HepG2 (cell line): Measurements from ENCODE around the gene SLC35B4. TPM values are rescaled to one million over a fixed set of nuclear protein-coding genes. Genes with fewer than 3 reads are reported as not detected.

Experiments
- ATAC-seq: fragments of 200-7000 bp; cut with Tn5 transposase; 3 replicates; pipeline ENCODE4 v1.9.1; 2020; ENCODE audit warnings: mild to moderate bottlenecking, moderate library complexity
- BruUV-seq: library from RNA; stranded (reverse); fragments of 400-500 nt; replicated peaks from 2 replicates; lab custom pipeline; 2021; lab: Mats Ljungman, UMichigan
- CTCF ChIA-PET: fragments of 300-600 bp; formaldehyde crosslinking; extraction: SDS; loops from one replicate; lab custom pipeline; 2021; ENCODE audit warnings: low total read pairs, inconsistent platforms, low intra/inter-chr PET ratio; lab: Yijun Ruan, JAX
- POLR2A ChIA-PET: fragments of 350-600 bp; sonication (Branson Sonifier 250); formaldehyde crosslinking; loops from one replicate; lab custom pipeline; 2020; ENCODE audit warnings: antibody characterized with exemption, inconsistent platforms; lab: Yijun Ruan, JAX
- DNase-seq: peaks from one replicate; pipeline ENCODE4 v3.0.0-alpha.2; 2015; ENCODE audit warnings: low spot score
- FAIRE-seq: peaks from 3 replicates; lab custom pipeline; 2011; peaks lifted over from hg19 to GRCh38; lab: Jason Lieb, UNC
- H2AFZ ChIP-seq: one replicate; pipeline ENCODE4 v1.6.1; 2011; ENCODE audit warnings: low read length, inconsistent platforms
- H3K27ac ChIP-seq: fragments of 300-600 bp; 3 replicates; pipeline ENCODE4 v1.8.0; 2011; ENCODE audit warnings: mixed run types, mild to moderate bottlenecking, mixed read lengths, low read length, inconsistent platforms; ENCODE audit not compliant: insufficient read depth; ENCODE audit errors: extremely low read length
- H3K27me3 ChIP-seq, 2 experiments: fragments of 200-600 bp in 1 of 2; 2 replicates in 1 of 2; 3 replicates in 1 of 2; pipeline versions ENCODE4 v1.6.0 to v1.8.0; 2011; ENCODE audit warnings: low read length in 2 of 2, mild to moderate bottlenecking in 2 of 2, moderate library complexity in 2 of 2, inconsistent platforms in 1 of 2; ENCODE audit not compliant: insufficient read depth in 2 of 2, control insufficient read depth in 1 of 2
- H3K36me3 ChIP-seq, 2 experiments: fragments of 200-600 bp in 1 of 2; replicated peaks in 1 of 2; 2 replicates in 1 of 2; 3 replicates in 1 of 2; pipeline versions ENCODE4 v1.5.1 to v1.8.0; 2011; ENCODE audit warnings: low read length in 2 of 2, inconsistent platforms in 1 of 2; ENCODE audit not compliant: insufficient read depth in 2 of 2, control insufficient read depth in 1 of 2
- H3K4me1 ChIP-seq: 2 replicates; pipeline ENCODE4 v1.5.1; 2012; ENCODE audit warnings: low read length, inconsistent platforms; ENCODE audit not compliant: insufficient read depth
- H3K4me2 ChIP-seq: 2 replicates; pipeline ENCODE4 v1.6.0; 2011; ENCODE audit warnings: low read depth, low read length, inconsistent platforms
- H3K4me3 ChIP-seq, 3 experiments: fragments of 200-600 bp in 1 of 3; sonication (generic), shearing (Covaris generic) in 1 of 3; replicated peaks in 1 of 3; 2 replicates each; pipeline ENCODE4 v1.5.1; 2011 to 2016; ENCODE audit warnings: low read length in 3 of 3, inconsistent platforms in 2 of 3, low read depth in 2 of 3, mild to moderate bottlenecking in 2 of 3, control low read depth in 1 of 3, mixed read lengths in 1 of 3; ENCODE audit not compliant: insufficient read depth in 1 of 3
- H3K79me2 ChIP-seq: one replicate; pipeline ENCODE4 v1.6.1; 2011; ENCODE audit warnings: low read length, inconsistent platforms; ENCODE audit not compliant: insufficient read depth
- H3K9ac ChIP-seq: 2 replicates; pipeline ENCODE4 v1.6.0; 2011; ENCODE audit warnings: mild to moderate bottlenecking, low read depth, low read length, inconsistent platforms; ENCODE audit not compliant: insufficient read depth
- H3K9me3 ChIP-seq: 2 replicates; pipeline ENCODE4 v1.5.1; 2012; ENCODE audit warnings: mild to moderate bottlenecking, low read length
- H4K20me1 ChIP-seq: 2 replicates; pipeline ENCODE4 v1.6.0; 2011; ENCODE audit warnings: inconsistent platforms, mild to moderate bottlenecking, low read length, moderate library complexity; ENCODE audit not compliant: insufficient read depth
- ARID2 ChIP-seq: sonication (generic); formaldehyde crosslinking; IDR thresholded peaks from 2 replicates; pipeline ENCODE4 v1.8.1; 2022; ENCODE audit warnings: mild to moderate bottlenecking, missing genetic modification reagents, borderline replicate concordance
- CBX1 ChIP-seq: IDR thresholded peaks from one replicate; pipeline ENCODE4 v1.6.1; 2016; ENCODE audit warnings: antibody characterized with exemption, low read depth
- FOXO4 ChIP-seq: sonication (generic); formaldehyde crosslinking; conservative IDR thresholded peaks from 2 replicates; pipeline ENCODE4 v1.8.1; 2023; ENCODE audit warnings: missing genetic modification reagents
- HOXD1 ChIP-seq: sonication (generic); formaldehyde crosslinking; IDR thresholded peaks from 2 replicates; pipeline ENCODE4 v1.5.0; 2020; ENCODE audit warnings: missing genetic modification reagents
- LBX2 ChIP-seq: sonication (generic); formaldehyde crosslinking; IDR thresholded peaks from 2 replicates; pipeline ENCODE4 v1.5.0; 2020; ENCODE audit warnings: missing genetic modification reagents, mild to moderate bottlenecking, borderline replicate concordance
- MBNL3 ChIP-seq: fragments of 250-450 bp; sonication (Bioruptor Pico); conservative IDR thresholded peaks from 2 replicates; pipeline ENCODE4 v1.8.0; 2022; ENCODE audit warnings: mild to moderate bottlenecking, inconsistent platforms
- NFKB2 ChIP-seq: sonication (generic); formaldehyde crosslinking; IDR thresholded peaks from 2 replicates; pipeline ENCODE4 v1.4.0; 2020; ENCODE audit warnings: missing genetic modification reagents, borderline replicate concordance
- PBX3 ChIP-seq: sonication (generic); formaldehyde crosslinking; IDR thresholded peaks from 2 replicates; pipeline ENCODE4 v1.8.1; 2023; ENCODE audit warnings: missing genetic modification reagents, inconsistent platforms, borderline replicate concordance
- SNRNP70 ChIP-seq: fragments of 200-400 bp; formaldehyde crosslinking; IDR thresholded peaks from 2 replicates; pipeline ENCODE4 v1.6.1; 2017; ENCODE audit warnings: mild to moderate bottlenecking, low read depth, low read length, moderate library complexity
- TCF7L2 ChIP-seq: IDR thresholded peaks from 2 replicates; pipeline ENCODE4 v1.6.1; 2011; ENCODE audit warnings: mild to moderate bottlenecking, low read depth, low read length, moderate library complexity
- THRA ChIP-seq: sonication (generic); formaldehyde crosslinking; IDR thresholded peaks from 2 replicates; pipeline ENCODE4 v1.4.0; 2020; ENCODE audit warnings: missing genetic modification reagents, borderline replicate concordance
- ZFP36 ChIP-seq: fragments of 150-350 bp; IDR thresholded peaks from 2 replicates; pipeline ENCODE4 v1.6.1; 2018; ENCODE audit warnings: borderline replicate concordance, low read length, low read depth; ENCODE audit not compliant: partially characterized antibody
- ZNF296 ChIP-seq: sonication (generic); formaldehyde crosslinking; conservative IDR thresholded peaks from 2 replicates; pipeline ENCODE4 v1.5.0; 2020; ENCODE audit warnings: mild to moderate bottlenecking, missing genetic modification reagents
- ZNF329 ChIP-seq: sonication (generic); formaldehyde crosslinking; IDR thresholded peaks from 2 replicates; pipeline ENCODE4 v1.9.0; 2021; ENCODE audit warnings: low read depth, mild to moderate bottlenecking, missing genetic modification reagents
- ZNF350 ChIP-seq: sonication (generic); formaldehyde crosslinking; IDR thresholded peaks from 2 replicates; pipeline ENCODE4 v1.4.0; 2020; ENCODE audit warnings: mild to moderate bottlenecking, low read depth, missing genetic modification reagents, borderline replicate concordance
- WGBS: methylation state at CpG from one replicate; pipeline ENCODE4 v1.1.6; 2017; ENCODE audit warnings: low lambda C conversion rate; 5-methylcytosine and 5-hydroxymethylcytosine counted together
- in situ Hi-C: cut with HindIII; loops from 2 replicates; pipeline ENCODE4 v1.10.0; 2017; ENCODE audit warnings: low pct_unique_long_range_greater_than_20kb; ENCODE audit not compliant: extremely low pct_ligation_motif_present
- intact Hi-C: fragments of 100-400 bp; cut with micrococcal nuclease; formaldehyde crosslinking; loops from one replicate; pipeline ENCODE4 v1.10.0; 2022; ENCODE audit not compliant: unreplicated experiment
- polyA plus RNA-seq, 8 experiments: library from polyadenylated mRNA; depleted of rRNA in 3 of 8; stranded (reverse) in 7 of 8; unstranded in 1 of 8; fragments of >200 nt; fragmentation: Illumina TruSeq in 4 of 8; extraction: Trizol in 4 of 8; gene quantifications; 2 replicates each; pipeline versions ENCODE4 v1.2.1 to v1.2.3, GENCODE V29; 2011 to 2016; ENCODE audit warnings: low read depth in 4 of 8, missing spikeins in 1 of 8, mixed read lengths in 1 of 8; ENCODE audit not compliant: insufficient read depth in 1 of 8
- total RNA-seq, 5 experiments: library from RNA; depleted of rRNA; stranded (reverse); fragments of >200 nt; fragmentation: Illumina TruSeq; extraction: Trizol; gene quantifications; 2 replicates each; pipeline ENCODE4 v1.2.3, GENCODE V29; 2016; ENCODE audit warnings: low read depth in 1 of 5

SLC35B4 gene
- total and polyA plus RNA-seq, 2 of the 13 experiments (the other 11 are each of a cell fraction or from before 2014, with no cell fraction given): 17.1 to 17.8 TPM

GRCh38 chr7:134332892-134333291 is 16.2 kb upstream of the SLC35B4 start:
- BruUV-seq: no TSS peak
- in situ Hi-C loops: no loop called here

GRCh38 chr7:134331393-134331792 is 14.7 kb upstream of the SLC35B4 start:
- Histone ChIP-seq H3K4me3 (no peak overlapping the region), H3K27ac (no peak overlapping the region), H3K9ac (no peak overlapping the region), H4K20me1 (no peaks in the 10 kb centered on the region; the same call in 1 of the 2 replicates), H3K4me2 (no peak overlapping the region; the same call in 1 of the 2 replicates), H3K4me1 (peaks cover 22% of the 10 kb centered on the region), H2AFZ (no peak overlapping the region), H3K27me3 (no peaks in the 10 kb centered on the region), H3K36me3 (no peaks in the 10 kb centered on the region), H3K9me3 (no peaks in the 10 kb centered on the region), H3K79me2 (no peaks in the 10 kb centered on the region)
- DNase-seq: no peak
- WGBS: 84% methylated on average over 7 of the region's 7 CpGs
- intact Hi-C loops: no loop called here
- peak; percentile 38; the same call in 2 of the 3 replicates for ATAC-seq
- no TSS peak for BruUV-seq
- in situ Hi-C loops: no loop called here
- FAIRE-seq: no peak
- ChIA-PET POLR2A (interaction anchor here (2.0 kb wide), 1 partner anchor 14 kb away, joined by 9 read pairs; the partner anchor contains the start of gene SLC35B4), CTCF (no interaction called here)
- TF ChIP-seq ZFP36: no peak
- TF ChIP-seq HOXD1 (CRISPR knock-in tag): no peak
- no peak for TF ChIP-seq ARID2 (CRISPR knock-in tag)
- no peak for TF ChIP-seq LBX2
- TF ChIP-seq ZNF350 (CRISPR knock-in tag): no peak
- TF ChIP-seq PBX3 (CRISPR knock-in tag): no peak
- TF ChIP-seq CBX1: no peak
- TF ChIP-seq FOXO4 (CRISPR knock-in tag): no peak
- TF ChIP-seq SNRNP70: no peak

More at GRCh38 chr7:134332892-134333291, 16.2 kb upstream of the SLC35B4 start:
- FAIRE-seq: no peak
- ChIA-PET CTCF (no interaction called here), POLR2A (interaction anchor here (1.2 kb wide), 1 partner anchor 16 kb away, joined by 3 read pairs; the partner anchor contains the start of gene SLC35B4)
- intact Hi-C loops: no loop called here
- DNase-seq: no peak
- no peak for ATAC-seq
- H3K79me2 ChIP-seq: no peaks in the 10 kb centered on the region
- H3K4me2 ChIP-seq: no peak overlapping the region
- TF ChIP-seq THRA (CRISPR knock-in tag): no peak
- TF ChIP-seq ZNF329: no peak
- no peak for TF ChIP-seq MBNL3
- TF ChIP-seq TCF7L2: no peak
- no peak for TF ChIP-seq NFKB2
- TF ChIP-seq ZNF296 (CRISPR knock-in tag): no peak
- TF ChIP-seq, all 625 proteins: peak for 0
- Histone ChIP-seq H3K4me3 (no peak overlapping the region), H3K9me3 (no peaks in the 10 kb centered on the region), H3K36me3 (no peaks in the 10 kb centered on the region), H3K27me3 (no peaks in the 10 kb centered on the region), H3K27ac (no peak overlapping the region), H3K9ac (no peak overlapping the region), H3K4me1 (peaks cover 22% of the 10 kb centered on the region), H2AFZ (no peak overlapping the region), H4K20me1 (no peaks in the 10 kb centered on the region; the same call in 1 of the 2 replicates)
- WGBS: 50% methylated on average over 1 of the region's 1 CpG
